AG09309 (cell line): ENCODE data around the gene GPC5.

Experiments
- DNase-seq: peaks from one replicate; pipeline ENCODE4 v3.0.0-alpha.2; 2010; ENCODE audit warnings: low read depth
- H3K4me3 ChIP-seq: 2 replicates; pipeline ENCODE4 v1.5.1; 2011; ENCODE audit warnings: mild to moderate bottlenecking, low read depth, low read length, moderate library complexity; ENCODE audit not compliant: control insufficient read depth
- CTCF ChIP-seq: IDR thresholded peaks from 2 replicates; pipeline ENCODE4 v1.5.1; 2011; ENCODE audit warnings: mild to moderate bottlenecking, low read depth, low read length, inconsistent platforms; ENCODE audit not compliant: insufficient read depth, control insufficient read depth; ENCODE audit errors: missing control alignments

The GPC5 gene

GRCh38 chr13:92775658-92776057 lies 1377.2 kb downstream of the GPC5 start:
- TF ChIP-seq CTCF, result no peak
- H3K4me3 ChIP-seq, result no peak overlapping the region
- DNase-seq, result no peak

GRCh38 chr13:92781965-92782690 lies 1383.7 kb downstream of the GPC5 start:
- DNase-seq, result no peak
- H3K4me3 ChIP-seq, result no peak overlapping the region
- no peak for TF ChIP-seq CTCF

- no peak overlapping the region for H3K4me3 ChIP-seq
- DNase-seq, result no peak
- no peak for TF ChIP-seq CTCF
Observed at GRCh38 chr13:92802776-92803175, 1404.4 kb downstream of the GPC5 start.

- no peak overlapping the region for H3K4me3 ChIP-seq
- peak; percentile 4 for DNase-seq
- TF ChIP-seq CTCF, result no peak
Observed at GRCh38 chr13:92804346-92804745, 1405.9 kb downstream of the GPC5 start.

- no peak overlapping the region for H3K4me3 ChIP-seq
- no peak for DNase-seq
- TF ChIP-seq CTCF, result no peak
Observed at GRCh38 chr13:92804926-92805325, 1406.5 kb downstream of the GPC5 start.

- DNase-seq, result no peak
- no peak overlapping the region for H3K4me3 ChIP-seq
- no peak for TF ChIP-seq CTCF
Observed at GRCh38 chr13:92805766-92806165, 1407.3 kb downstream of the GPC5 start.

GRCh38 chr13:92806215-92806614 lies 1407.8 kb downstream of the GPC5 start:
- DNase-seq, result no peak
- no peak overlapping the region for H3K4me3 ChIP-seq
- no peak for TF ChIP-seq CTCF
